IgD-negative memory B cell (primary cell): ENCODE measurements around the gene MYOCD. TPM values are rescaled to one million over a fixed set of nuclear protein-coding genes. Genes with fewer than 3 reads are reported as not detected.
A peak's percentile ranks its signal among the peaks of the same experiment; 100 is the strongest.

ENCODE experiments used
- H3K27ac Mint-ChIP-seq, 3 donors: one replicate each; pipeline ENCODE4 v1.8.0; 2020 to 2022; ENCODE audit warnings: mild to moderate bottlenecking in 3 of 3, mixed read lengths in 3 of 3, moderate library complexity in 1 of 3
- H3K27me3 Mint-ChIP-seq: one replicate; pipeline ENCODE4 v1.8.0; 2021; ENCODE audit warnings: mixed read lengths
- H3K36me3 Mint-ChIP-seq: one replicate; pipeline ENCODE4 v1.8.0; 2020; ENCODE audit warnings: mild to moderate bottlenecking, mixed read lengths
- H3K4me1 Mint-ChIP-seq, 3 donors: one replicate each; pipeline ENCODE4 v1.8.0; 2020 to 2022; ENCODE audit warnings: mixed read lengths in 3 of 3, mild to moderate bottlenecking in 1 of 3
- H3K4me3 Mint-ChIP-seq, 4 donors: one replicate each; pipeline ENCODE4 v1.8.0; 2020 to 2022; ENCODE audit warnings: mild to moderate bottlenecking in 4 of 4, mixed read lengths in 4 of 4, moderate library complexity in 3 of 4
- H3K9me3 Mint-ChIP-seq, 3 donors: one replicate each; pipeline ENCODE4 v1.8.0; 2020 to 2021; ENCODE audit warnings: mixed read lengths in 3 of 3, mild to moderate bottlenecking in 1 of 3
- polyA plus RNA-seq: library from polyadenylated mRNA; unstranded; fragments of 300-500 nt; fragmentation: Illumina TruSeq; gene quantifications from one replicate; pipeline ENCODE4 v1.2.3, GENCODE V29; 2021

Gene MYOCD
- polyA plus RNA-seq, 1 donor from 2014 or later: not detected

DNA sequence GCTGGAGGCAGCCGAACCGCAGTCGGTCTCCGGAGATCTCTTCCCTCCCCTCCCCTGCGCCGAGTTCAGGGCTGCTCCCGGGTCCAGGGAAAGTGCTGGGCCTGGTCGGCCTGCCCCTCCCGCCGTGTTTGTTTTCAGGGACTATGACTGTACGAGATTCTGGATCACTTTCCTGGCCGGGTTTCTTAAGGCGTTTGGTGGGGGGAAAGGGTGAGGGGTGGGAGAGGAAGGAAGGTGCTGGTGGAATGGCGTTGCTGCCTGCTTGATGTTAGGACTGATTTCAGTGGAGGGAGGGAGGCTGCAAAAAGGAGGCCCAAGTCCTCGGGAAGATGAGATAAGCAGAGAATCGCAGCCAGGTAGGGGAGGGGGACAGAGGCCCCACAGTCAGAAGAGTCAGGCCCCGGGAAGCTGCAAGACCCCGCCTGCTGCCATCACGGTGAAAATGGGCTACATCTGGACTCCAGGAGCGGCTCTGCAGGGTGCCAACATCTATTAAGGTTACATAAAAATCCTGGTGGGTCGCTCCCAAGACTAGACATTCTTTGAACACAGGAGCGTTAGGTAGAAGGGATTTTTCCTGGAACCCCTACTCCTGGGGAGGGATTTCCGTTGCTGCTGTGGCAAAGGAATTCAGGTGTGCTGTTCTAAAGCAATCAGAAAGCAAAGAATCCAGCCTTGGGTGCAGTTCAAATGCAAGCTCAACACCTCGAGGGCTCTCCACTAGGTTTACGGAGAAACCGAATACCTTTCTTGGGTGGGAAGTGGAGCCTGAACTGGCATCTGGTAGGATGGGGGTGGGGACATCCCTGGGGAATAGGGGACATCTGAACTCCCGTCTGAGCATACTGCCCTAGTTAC lies 124.8 kb downstream of the MYOCD start:
- H3K27ac Mint-ChIP-seq: peak overlapping the region in 1 of 3 donors; percentile 92
- peak overlapping the region; percentile 82 to 94 (median 88) for H3K4me3 Mint-ChIP-seq
- H3K36me3 Mint-ChIP-seq: no peaks in the 10 kb centered on the region
- H3K4me1 Mint-ChIP-seq: peaks cover 4 to 8% (median 5%) of the 10 kb centered on the region in 3 donors
- peaks cover 27% of the 10 kb centered on the region for H3K27me3 Mint-ChIP-seq
- no peaks in the 10 kb centered on the region for H3K9me3 Mint-ChIP-seq

DNA sequence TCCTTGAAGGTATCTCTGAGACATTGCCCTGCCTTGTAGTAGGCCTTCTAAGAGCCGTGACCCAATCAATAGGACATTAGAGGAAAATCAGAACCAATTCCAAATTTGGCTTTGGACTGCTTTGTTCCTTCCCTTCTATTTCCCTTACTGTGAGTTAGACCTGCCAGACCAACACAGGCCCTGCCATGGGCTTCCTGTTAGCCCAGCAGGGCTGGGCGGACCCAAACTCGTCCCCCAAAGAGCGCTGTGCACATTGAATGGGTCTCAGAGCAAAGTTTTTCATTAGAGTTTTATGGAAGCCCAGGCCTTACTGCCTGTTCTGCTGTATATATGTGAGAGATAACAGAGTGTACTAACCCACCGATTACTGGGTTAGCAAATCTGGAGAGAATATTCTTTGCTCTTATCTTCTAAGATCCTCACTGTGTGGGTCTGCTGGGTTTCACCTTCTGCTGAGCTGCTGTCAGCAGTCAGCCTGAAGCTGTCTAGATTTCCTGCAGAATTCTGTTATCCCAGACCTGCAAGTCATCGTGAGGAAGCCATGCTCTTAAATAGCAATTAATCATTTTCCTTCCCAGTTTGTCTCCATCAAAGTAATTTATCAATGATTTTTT lies 129.3 kb downstream of the MYOCD start:
- H3K27me3 Mint-ChIP-seq: peaks cover 11% of the 10 kb centered on the region
- H3K36me3 Mint-ChIP-seq: peaks cover 3% of the 10 kb centered on the region
- no peak overlapping the region for H3K4me3 Mint-ChIP-seq
- H3K9me3 Mint-ChIP-seq: peaks cover 4 to 9% (median 5%) of the 10 kb centered on the region in 3 donors
- H3K27ac Mint-ChIP-seq: no peak overlapping the region
- H3K4me1 Mint-ChIP-seq: peaks cover 4 to 7% (median 5%) of the 10 kb centered on the region in 3 donors

DNA sequence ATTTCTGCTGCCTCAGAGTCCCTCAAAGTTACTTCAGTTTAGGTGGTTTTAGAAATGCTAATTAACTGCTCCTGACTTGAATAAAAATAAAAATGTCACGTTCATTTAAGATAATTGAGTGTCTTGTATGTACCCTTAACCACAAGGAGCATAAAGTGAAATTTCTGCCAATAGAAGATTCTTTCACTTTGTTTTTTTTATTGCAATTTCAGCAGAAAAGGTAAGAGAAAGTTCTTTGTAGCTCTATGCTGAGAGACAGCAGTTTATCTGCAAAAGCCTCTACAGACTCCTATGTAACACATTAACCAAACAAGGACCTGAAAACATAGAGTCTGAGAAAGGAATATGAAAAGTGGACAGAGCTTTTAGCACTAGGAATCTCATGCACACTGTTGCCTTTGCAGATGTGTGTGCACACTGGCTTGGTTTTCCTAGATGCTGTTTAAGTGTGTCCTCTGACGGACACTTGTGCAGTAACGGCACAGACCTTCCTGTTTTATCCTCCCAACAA lies 135.2 kb downstream of the MYOCD start:
- H3K27ac Mint-ChIP-seq: no peak overlapping the region
- H3K27me3 Mint-ChIP-seq: no peaks in the 10 kb centered on the region
- H3K4me1 Mint-ChIP-seq: no peaks in the 10 kb centered on the region
- peaks cover 3% of the 10 kb centered on the region for H3K36me3 Mint-ChIP-seq
- no peak overlapping the region for H3K4me3 Mint-ChIP-seq
- peaks cover 4 to 9% (median 5%) of the 10 kb centered on the region in 3 donors for H3K9me3 Mint-ChIP-seq

DNA sequence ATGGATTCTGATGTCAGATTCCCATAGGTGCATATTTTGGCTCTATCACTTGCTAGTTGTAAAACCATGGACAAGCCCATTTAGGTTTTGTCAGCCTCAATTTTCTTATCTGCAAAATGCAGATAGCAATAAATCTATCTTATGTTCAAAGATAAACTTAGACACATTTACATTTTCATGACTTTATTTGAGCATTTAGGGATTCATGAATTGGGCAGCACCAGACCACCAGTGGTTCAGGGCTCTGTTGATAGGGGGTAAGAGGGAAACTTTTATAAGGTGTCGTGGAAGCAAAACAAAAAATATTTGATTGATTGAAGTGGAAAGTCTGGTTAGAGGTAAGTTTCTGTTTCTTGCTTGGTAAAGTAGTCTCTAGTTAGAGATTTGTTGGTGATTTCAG lies 140.9 kb downstream of the MYOCD start:
- no peaks in the 10 kb centered on the region for H3K27me3 Mint-ChIP-seq
- H3K4me1 Mint-ChIP-seq: peaks cover 0 to 2% (median 0%) of the 10 kb centered on the region in 3 donors
- peaks cover 2 to 17% (median 15%) of the 10 kb centered on the region in 3 donors for H3K9me3 Mint-ChIP-seq
- peak overlapping the region in 1 of 4 donors; percentile 49 for H3K4me3 Mint-ChIP-seq
- no peak overlapping the region for H3K27ac Mint-ChIP-seq
- peaks cover 7% of the 10 kb centered on the region for H3K36me3 Mint-ChIP-seq

DNA sequence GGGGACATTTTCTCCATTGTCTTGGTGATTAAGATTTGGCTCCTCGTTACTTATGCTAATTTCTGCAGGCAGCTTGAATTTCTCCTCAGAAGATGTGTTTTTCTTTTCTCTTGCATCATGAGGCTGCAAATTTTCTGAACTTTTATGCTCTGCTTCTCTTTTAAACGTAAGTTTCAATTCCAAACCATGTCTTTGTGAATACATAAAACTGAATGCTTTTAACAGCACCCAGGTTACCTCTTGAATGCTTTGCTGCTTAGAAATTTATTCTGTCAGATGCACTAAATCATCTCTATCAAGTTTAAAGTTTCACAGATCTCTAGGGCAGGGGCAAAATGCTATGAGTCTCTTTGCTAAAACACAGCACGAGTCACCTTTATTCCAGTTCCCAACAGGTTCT lies 143.0 kb downstream of the MYOCD start:
- Mint-ChIP-seq H3K4me3 (no peak overlapping the region), H3K27me3 (no peaks in the 10 kb centered on the region), H3K4me1 (peaks cover 2 to 4% (median 3%) of the 10 kb centered on the region in 3 donors), H3K9me3 (peaks cover 2 to 17% (median 15%) of the 10 kb centered on the region in 3 donors), H3K36me3 (peaks cover 7% of the 10 kb centered on the region), H3K27ac (no peak overlapping the region)

DNA sequence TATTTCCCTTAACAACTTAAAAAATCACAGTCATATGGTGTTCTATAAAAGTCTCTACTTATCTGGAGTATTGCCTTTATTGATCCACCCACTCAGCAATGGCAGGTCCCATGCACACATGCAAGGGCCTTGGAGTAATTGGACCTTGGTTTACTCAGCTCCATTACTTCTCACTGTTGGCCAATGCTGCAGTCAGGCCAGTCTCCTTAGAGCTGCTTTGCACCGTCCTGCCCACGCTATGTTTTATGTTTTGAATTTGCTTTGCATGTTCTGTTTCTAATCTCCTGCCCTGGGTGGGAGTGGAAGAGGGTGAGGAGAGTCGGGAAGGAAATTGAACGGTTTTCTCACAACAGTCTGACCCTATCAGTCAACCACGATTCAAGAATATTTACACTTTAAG lies 147.2 kb downstream of the MYOCD start:
- H3K27ac Mint-ChIP-seq: no peak overlapping the region
- H3K4me3 Mint-ChIP-seq: peak overlapping the region in 1 of 4 donors; percentile 30
- H3K27me3 Mint-ChIP-seq: no peaks in the 10 kb centered on the region
- peaks cover 5% of the 10 kb centered on the region for H3K36me3 Mint-ChIP-seq
- peaks cover 2 to 12% (median 10%) of the 10 kb centered on the region in 3 donors for H3K9me3 Mint-ChIP-seq
- peaks cover 10 to 24% (median 13%) of the 10 kb centered on the region in 3 donors for H3K4me1 Mint-ChIP-seq

DNA sequence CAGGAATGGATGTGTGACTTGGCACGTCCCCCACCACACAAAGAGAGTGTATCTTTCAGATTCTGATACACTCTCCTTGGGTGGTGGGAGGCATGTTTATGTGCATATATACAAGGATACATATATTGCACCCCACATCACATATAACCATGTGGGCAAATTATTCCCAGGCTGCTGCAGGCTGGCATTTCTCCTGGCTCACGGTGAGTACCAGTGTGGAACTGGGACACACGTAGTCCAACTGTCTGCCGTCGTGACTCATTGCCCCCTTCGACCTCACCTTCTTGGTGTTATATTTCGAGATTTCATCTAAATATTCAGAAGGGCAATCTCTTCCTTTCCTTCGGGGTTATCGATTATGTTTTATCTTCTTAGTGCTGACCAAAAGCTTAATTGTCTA lies 148.0 kb downstream of the MYOCD start:
- Mint-ChIP-seq H3K36me3 (peaks cover 5% of the 10 kb centered on the region), H3K4me3 (no peak overlapping the region), H3K4me1 (peaks cover 10 to 24% (median 13%) of the 10 kb centered on the region in 3 donors), H3K27ac (no peak overlapping the region), H3K27me3 (no peaks in the 10 kb centered on the region), H3K9me3 (peaks cover 2 to 10% (median 10%) of the 10 kb centered on the region in 3 donors)

DNA sequence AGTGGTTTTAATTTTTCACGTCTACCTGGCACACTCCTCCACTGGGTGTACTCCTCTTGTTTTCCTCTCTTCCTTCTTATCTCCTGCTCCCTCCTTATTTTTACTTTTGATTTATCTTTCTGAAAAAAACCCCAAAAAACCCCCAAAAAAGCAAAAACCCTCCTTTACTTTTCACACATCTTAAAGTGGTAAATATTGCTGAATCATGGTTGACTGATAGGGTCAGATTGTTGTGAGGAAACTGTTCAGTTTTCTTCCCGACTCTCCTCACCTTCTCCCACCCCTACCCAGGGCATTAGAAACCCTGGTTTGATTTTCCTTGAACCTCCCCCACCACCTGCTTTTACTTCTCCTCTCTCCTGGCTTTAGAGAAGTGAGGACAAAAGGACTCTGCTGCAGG lies 149.0 kb downstream of the MYOCD start:
- H3K4me1 Mint-ChIP-seq: peaks cover 10 to 24% (median 13%) of the 10 kb centered on the region in 3 donors
- H3K36me3 Mint-ChIP-seq: peaks cover 2% of the 10 kb centered on the region
- H3K9me3 Mint-ChIP-seq: peaks cover 0 to 5% (median 2%) of the 10 kb centered on the region in 3 donors
- H3K4me3 Mint-ChIP-seq: no peak overlapping the region
- H3K27ac Mint-ChIP-seq: no peak overlapping the region
- no peaks in the 10 kb centered on the region for H3K27me3 Mint-ChIP-seq

DNA sequence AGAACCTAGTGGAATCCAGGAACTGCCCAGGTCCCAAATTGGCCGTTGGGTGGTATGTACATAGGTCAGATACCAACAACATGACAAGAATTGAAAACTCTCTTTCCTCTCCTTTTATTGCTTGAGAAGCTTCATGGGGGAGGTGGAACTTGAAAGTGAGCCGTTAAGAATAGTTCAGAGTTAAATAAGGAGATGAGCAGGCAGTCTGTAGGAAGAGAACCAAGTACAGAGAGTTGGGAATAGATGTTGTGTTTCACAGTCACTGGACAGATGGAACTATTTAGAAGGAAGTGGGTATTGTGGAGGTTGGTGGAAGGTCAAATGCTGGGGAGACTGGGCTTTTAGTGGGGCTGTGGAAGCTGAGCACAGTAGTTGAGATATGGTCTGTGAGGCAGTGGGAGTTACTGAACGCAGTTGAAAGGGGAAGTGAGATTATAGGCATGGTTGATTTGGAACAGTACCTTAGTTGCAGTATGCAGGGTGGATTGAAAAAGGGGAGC lies 150.0 kb downstream of the MYOCD start:
- Mint-ChIP-seq H3K27me3 (no peaks in the 10 kb centered on the region), H3K4me3 (peak overlapping the region in 3 of 4 donors; percentile 3 to 67 (median 6)), H3K4me1 (peaks cover 10 to 24% (median 13%) of the 10 kb centered on the region in 3 donors), H3K9me3 (peaks cover 0 to 5% (median 0%) of the 10 kb centered on the region in 3 donors), H3K27ac (no peak overlapping the region), H3K36me3 (no peaks in the 10 kb centered on the region)

Other genes with a start within 250 kb of the MYOCD start
- 0.90 TPM for gene ARHGAP44, start 123.6 kb downstream of the MYOCD start, polyA plus RNA-seq